ENCODE measurements around the gene PXN. TPM values are rescaled to one million over a fixed set of nuclear protein-coding genes. Genes with fewer than 3 reads are reported as not detected.

Gene PXN
- total RNA-seq, 6 experiments from 2014 or later = 15.1 to 32.6 (median 24.1) TPM

DNA sequence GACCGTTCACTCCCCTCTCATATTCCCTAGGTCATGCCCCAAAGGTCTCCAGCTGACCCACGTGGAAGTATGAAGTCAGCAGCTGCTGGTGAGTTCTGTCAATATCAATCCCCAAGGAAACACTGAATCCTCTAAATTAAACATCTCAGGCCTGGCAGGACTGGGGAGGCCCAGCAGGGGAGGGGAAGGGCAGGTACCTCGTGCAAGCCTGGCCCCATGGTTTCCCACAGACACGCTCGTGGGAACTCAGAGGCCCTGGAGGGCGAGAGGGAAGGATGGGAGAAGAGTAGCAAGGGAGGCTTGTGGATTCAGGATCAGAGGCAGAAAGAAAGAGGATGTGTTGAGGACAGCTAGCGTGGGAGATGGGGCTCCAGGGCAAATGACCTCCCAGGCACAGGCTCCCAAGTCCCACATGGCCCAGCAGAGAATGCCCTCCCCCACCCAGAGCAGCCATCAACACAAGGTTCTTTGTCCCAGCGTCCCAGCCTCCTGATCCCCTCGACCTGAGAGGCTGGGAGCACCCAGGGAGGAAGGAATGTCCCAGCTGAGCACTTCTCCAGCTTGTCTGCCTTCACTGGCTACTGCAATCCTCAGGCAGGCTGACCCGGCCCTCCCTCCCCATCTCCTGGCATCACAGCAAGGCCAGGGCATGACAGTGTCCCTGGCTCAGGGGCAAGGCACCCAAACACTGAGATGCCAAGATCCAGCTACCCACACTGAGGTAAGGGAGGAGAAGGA is 44.5 kb downstream of the PXN start:
- WGBS (ENCODE audit: insufficient coverage, low coverage, low lambda C conversion rate, missing lambda C conversion rate) = 18% methylated on average over 2 of the region's 10 CpGs
- Histone ChIP-seq H3K9me3 (no peaks in the 10 kb centered on the region), H3K4me3 (no peak overlapping the region), H3K4me1 (peaks cover 0 to 6% (median 0%) of the 10 kb centered on the region in 4 donors), H3K27ac (no peak overlapping the region), H3K27me3 (no peaks in the 10 kb centered on the region), H3K36me3 (peaks cover 5 to 31% (median 15%) of the 10 kb centered on the region in 4 donors)
- intact Hi-C loops (cut with DNase I) = no loop called here
- TF ChIP-seq, protein P1, sequence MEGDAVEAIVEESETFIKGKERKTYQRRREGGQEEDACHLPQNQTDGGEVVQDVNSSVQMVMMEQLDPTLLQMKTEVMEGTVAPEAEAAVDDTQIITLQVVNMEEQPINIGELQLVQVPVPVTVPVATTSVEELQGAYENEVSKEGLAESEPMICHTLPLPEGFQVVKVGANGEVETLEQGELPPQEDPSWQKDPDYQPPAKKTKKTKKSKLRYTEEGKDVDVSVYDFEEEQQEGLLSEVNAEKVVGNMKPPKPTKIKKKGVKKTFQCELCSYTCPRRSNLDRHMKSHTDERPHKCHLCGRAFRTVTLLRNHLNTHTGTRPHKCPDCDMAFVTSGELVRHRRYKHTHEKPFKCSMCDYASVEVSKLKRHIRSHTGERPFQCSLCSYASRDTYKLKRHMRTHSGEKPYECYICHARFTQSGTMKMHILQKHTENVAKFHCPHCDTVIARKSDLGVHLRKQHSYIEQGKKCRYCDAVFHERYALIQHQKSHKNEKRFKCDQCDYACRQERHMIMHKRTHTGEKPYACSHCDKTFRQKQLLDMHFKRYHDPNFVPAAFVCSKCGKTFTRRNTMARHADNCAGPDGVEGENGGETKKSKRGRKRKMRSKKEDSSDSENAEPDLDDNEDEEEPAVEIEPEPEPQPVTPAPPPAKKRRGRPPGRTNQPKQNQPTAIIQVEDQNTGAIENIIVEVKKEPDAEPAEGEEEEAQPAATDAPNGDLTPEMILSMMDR (IDR thresholded peaks at IDR 0.05) = no peak
- no peak for TF ChIP-seq POLR2A (IDR thresholded peaks at IDR 0.05)
- ATAC-seq (no peak), DNase-seq (no peak)

DNA sequence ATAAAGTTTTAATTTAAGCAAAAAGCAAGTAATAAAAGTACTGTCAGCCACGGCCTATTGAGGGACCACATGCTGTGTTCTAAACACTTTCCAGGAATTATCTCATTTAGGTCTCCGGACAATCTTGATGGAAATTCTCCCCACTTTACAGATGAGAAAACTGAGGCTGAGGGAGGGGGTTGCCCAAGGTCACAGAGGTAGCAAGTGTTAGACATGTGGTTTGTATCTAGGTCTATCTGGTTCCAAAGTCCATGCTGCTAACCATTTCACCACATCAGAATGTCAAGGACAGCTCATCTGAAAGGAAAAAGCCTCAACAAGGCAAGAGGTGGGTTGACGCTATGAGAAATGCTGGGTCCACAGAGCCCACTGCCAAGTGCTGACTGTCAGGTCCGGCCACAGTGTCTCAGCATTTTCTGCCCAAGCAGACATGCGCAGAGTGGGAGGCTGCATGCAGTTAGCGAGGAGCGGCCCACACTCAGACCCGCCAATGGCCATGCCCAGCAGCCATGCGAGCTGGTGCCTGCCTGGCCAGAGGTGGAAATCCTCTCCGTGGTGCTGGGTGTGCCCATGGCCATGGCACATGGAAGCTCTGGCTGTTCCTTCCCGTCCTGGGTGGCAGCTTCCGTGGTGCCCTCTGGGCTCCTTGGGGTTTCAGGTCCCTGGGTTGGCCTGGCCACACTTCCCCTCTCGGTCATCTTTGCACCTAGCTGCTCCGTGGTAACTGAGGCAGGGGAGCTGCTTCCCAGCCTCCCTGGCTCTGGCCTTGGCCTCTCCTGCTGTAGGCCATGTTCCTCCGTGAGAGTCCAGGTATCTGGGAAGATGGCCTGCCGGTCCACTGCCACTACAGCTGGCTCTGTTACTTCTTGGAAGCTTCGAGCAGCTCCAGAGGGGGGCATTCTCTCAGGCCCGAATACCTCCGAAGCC is 46.6 kb downstream of the PXN start:
- no peak for DNase-seq
- WGBS (ENCODE audit: insufficient coverage, low coverage, low lambda C conversion rate, missing lambda C conversion rate) = 70% methylated on average over 4 of the region's 19 CpGs

DNA sequence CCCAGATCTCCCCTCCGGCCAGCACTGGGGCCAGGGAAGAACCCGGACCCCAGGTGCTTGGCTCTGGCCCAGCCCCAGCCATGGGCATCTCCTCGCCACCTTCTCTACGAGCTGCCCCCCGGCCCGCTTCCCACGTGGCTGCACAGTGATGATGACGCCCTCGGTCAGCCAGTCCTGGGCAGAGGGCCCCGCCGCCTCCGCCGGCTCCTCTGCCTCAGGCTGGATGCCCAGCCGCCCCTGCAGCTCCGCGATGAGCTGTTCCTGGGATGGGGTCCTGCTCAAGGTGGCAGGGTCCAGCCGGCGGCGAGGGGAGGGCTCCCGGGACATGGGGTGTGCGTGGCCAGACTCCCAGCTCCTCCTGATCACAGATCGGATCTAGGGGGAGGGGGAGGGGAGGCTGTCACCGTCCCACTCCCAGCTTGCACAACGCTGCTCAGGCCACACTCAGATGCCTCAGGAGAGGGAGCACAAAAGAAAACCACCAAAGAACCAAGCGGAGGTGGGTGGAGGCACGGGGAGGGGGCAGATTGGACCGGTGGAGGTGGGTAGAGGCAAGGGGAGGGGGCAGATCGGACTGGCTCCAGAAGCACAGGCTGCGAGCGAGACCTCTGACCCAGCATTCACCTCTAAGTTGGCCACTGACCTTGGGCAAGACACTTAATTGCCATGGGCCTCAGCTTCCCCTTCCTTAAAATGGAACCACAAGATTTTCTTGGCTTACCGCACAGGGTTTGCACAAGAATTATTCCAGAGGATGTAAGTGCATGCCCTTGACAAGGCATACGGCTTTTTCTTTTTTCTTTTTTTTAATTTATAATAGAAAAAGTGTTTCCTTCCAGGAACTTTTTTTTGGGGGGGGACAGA is 48.6 kb downstream of the PXN start:
- H3K27me3 ChIP-seq = no peaks in the 10 kb centered on the region
- WGBS (ENCODE audit: insufficient coverage, low coverage, low lambda C conversion rate, missing lambda C conversion rate) = 83% methylated on average over 14 of the region's 32 CpGs
- H3K36me3 ChIP-seq = peaks cover 2 to 46% (median 21%) of the 10 kb centered on the region in 4 donors
- intact Hi-C loops (cut with DNase I) = no loop called here
- H3K9me3 ChIP-seq = no peaks in the 10 kb centered on the region
- DNase-seq (no peak), ATAC-seq (no peak)
- no peaks in the 10 kb centered on the region for H3K4me1 ChIP-seq
- no peak overlapping the region for H3K27ac ChIP-seq
- TF ChIP-seq, protein P1 (IDR thresholded peaks at IDR 0.05) = no peak
- TF ChIP-seq POLR2A (IDR thresholded peaks at IDR 0.05) = no peak
- no peak overlapping the region for H3K4me3 ChIP-seq

More for the DNA sequence above, 46.6 kb downstream of the PXN start:
- no peaks in the 10 kb centered on the region for H3K4me1 ChIP-seq
- no peaks in the 10 kb centered on the region for H3K9me3 ChIP-seq
- TF ChIP-seq, protein P1 (IDR thresholded peaks at IDR 0.05) = no peak
- TF ChIP-seq POLR2A (IDR thresholded peaks at IDR 0.05) = no peak
- no peak for ATAC-seq
- no peaks in the 10 kb centered on the region for H3K27me3 ChIP-seq
- no peak overlapping the region for H3K4me3 ChIP-seq
- intact Hi-C loops (cut with DNase I) = no loop called here
- peaks cover 5 to 45% (median 22%) of the 10 kb centered on the region in 4 donors for H3K36me3 ChIP-seq
- no peak overlapping the region for H3K27ac ChIP-seq

Measured in right lobe of liver (tissue), 6 donors.